ENCODE measurements around the gene COL5A1. TPM values are rescaled to one million over a fixed set of nuclear protein-coding genes. Genes with fewer than 3 reads are reported as not detected.
A peak's percentile ranks its signal among the peaks of the same experiment; 100 is the strongest.

COL5A1 gene
- total RNA-seq, 1 experiment from 2014 or later: 9.5 TPM

DNA sequence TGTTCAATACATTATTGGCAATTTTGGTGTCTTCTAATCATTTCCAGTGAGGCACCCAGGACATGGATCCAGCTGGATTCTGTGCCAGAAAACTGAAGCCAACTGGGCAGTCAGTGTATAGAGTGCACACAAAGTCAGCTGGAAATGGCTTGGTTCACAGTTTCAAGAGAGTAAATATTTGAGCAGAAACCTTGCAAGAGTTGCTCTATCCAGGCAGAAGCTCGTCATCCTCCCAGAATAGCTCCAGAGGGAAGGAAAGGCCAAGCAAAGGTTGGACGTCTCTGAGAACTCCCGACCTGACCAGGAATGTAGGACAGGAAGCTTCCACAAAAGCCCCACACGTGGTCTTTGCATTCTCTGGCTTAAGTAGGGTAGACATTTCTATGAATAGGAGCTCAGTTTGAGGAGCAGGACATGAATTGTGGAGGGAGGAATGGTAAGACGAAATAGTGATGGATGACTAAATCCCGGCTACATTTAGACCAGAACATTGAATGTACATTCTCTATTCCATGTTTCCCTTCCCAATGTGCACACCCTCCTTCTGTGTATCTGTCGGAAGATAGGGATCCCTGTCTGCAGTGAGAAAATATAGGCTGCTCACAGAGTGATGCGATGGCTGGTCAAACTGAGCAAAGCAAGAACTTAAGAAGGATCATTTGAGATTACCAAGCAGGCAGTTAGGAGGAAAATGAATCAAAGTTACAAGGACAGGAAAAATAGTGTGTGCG is 166.3 kb downstream of the COL5A1 start:
- no peak overlapping the region for H2BK20ac ChIP-seq (ENCODE audit: low read depth, low read length, poor library complexity, severe bottlenecking)
- H4K8ac ChIP-seq (replicated peaks; ENCODE audit: insufficient read length, low read depth, low read length): no peak overlapping the region
- DNase-seq: no peak
- no CpG with 5 or more reads among the region's 9 CpGs for WGBS (ENCODE audit: extremely low coverage, insufficient read length, low lambda C conversion rate)
- H2BK120ac ChIP-seq (ENCODE audit: low read depth, low read length, poor library complexity, severe bottlenecking): no peak overlapping the region
- no peaks in the 10 kb centered on the region for H3K27me3 ChIP-seq (ENCODE audit: insufficient read depth, low read length)
- Mint-ChIP-seq H3K27ac (peak overlapping the region in 1 of 3 experiments; percentile 67; a peak in 1 of 7 replicates), H3K36me3 (ENCODE audit: insufficient read depth in 1 of 3, low read depth in 3 of 3) (peaks cover 3 to 5% (median 4%) of the 10 kb centered on the region in 3 experiments; a peak in 2 of 7 replicates), H3K4me3 (no peak overlapping the region), H3K4me1 (peaks cover 33 to 45% of the 10 kb centered on the region in 2 experiments), H3K9me3 (no peaks in the 10 kb centered on the region; a peak in 2 of 5 replicates), H3K27me3 (ENCODE audit: low read depth) (0 out of 2 replicates have a peak, but pooled peaks cover 2% of the 10 kb centered on the region)
- H3K56ac ChIP-seq (ENCODE audit: insufficient read length, low read depth, low read length): no peak overlapping the region
- no peak overlapping the region for H2AFZ ChIP-seq (ENCODE audit: low read length)
- H3K23me2 ChIP-seq (ENCODE audit: insufficient read length, low read depth, low read length, poor library complexity, severe bottlenecking): no peaks in the 10 kb centered on the region
- no peak overlapping the region for H3K18ac ChIP-seq (ENCODE audit: insufficient read length, low read depth, low read length)
- no peak overlapping the region for H4K5ac ChIP-seq (ENCODE audit: insufficient read length, low read depth, low read length)
- no peak overlapping the region for H3K4me2 ChIP-seq (ENCODE audit: insufficient read depth, insufficient read length, low read length)
- H3K9me3 ChIP-seq (ENCODE audit: control insufficient read depth, low read depth, low read length): no peaks in the 10 kb centered on the region
- peaks cover 3% of the 10 kb centered on the region; the same call in 1 of the 2 replicates for H3K4me1 ChIP-seq (ENCODE audit: insufficient read depth, low read length)
- no peak overlapping the region for H3T11ph ChIP-seq (ENCODE audit: low read length)
- H2BK5ac ChIP-seq (ENCODE audit: insufficient read length, low read length): no peak overlapping the region
- no peaks in the 10 kb centered on the region for H3K79me2 ChIP-seq (ENCODE audit: insufficient read depth, low read length)
- no peak overlapping the region for H3K4ac ChIP-seq (ENCODE audit: low read depth, low read length)
- no peak overlapping the region for H3K14ac ChIP-seq (ENCODE audit: insufficient read depth, low read length)
- no peak overlapping the region for H2BK15ac ChIP-seq (ENCODE audit: low read depth, low read length)
- no peak overlapping the region for H3K27ac ChIP-seq (ENCODE audit: insufficient read length, low read depth, low read length)
- no peaks in the 10 kb centered on the region for H4K20me1 ChIP-seq (ENCODE audit: control insufficient read depth, insufficient read depth, insufficient read length)
- H3K9ac ChIP-seq (ENCODE audit: extremely low read depth, insufficient read length, low read length): no peak overlapping the region
- no peak overlapping the region for H2AK5ac ChIP-seq (ENCODE audit: insufficient read length, low read length)
- H4K91ac ChIP-seq (ENCODE audit: insufficient read length, low read depth, low read length): no peak overlapping the region
- TF ChIP-seq, protein P1, sequence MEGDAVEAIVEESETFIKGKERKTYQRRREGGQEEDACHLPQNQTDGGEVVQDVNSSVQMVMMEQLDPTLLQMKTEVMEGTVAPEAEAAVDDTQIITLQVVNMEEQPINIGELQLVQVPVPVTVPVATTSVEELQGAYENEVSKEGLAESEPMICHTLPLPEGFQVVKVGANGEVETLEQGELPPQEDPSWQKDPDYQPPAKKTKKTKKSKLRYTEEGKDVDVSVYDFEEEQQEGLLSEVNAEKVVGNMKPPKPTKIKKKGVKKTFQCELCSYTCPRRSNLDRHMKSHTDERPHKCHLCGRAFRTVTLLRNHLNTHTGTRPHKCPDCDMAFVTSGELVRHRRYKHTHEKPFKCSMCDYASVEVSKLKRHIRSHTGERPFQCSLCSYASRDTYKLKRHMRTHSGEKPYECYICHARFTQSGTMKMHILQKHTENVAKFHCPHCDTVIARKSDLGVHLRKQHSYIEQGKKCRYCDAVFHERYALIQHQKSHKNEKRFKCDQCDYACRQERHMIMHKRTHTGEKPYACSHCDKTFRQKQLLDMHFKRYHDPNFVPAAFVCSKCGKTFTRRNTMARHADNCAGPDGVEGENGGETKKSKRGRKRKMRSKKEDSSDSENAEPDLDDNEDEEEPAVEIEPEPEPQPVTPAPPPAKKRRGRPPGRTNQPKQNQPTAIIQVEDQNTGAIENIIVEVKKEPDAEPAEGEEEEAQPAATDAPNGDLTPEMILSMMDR (conservative IDR thresholded peaks at IDR 0.05): no peak
- no peak overlapping the region for H3K23ac ChIP-seq (ENCODE audit: insufficient read length, low read depth, low read length)
- H2BK12ac ChIP-seq (ENCODE audit: insufficient read length, low read depth, low read length): no peak overlapping the region
- no peaks in the 10 kb centered on the region for H3K79me1 ChIP-seq (ENCODE audit: insufficient read depth, low read depth, low read length, poor library complexity, severe bottlenecking)
